ENCODE results near the gene INVS.
"Not testable (repeated sequence)": the region's sequence is repeated elsewhere in the genome, so short reads cannot be mapped to it uniquely, and the experiment has no call there.

The INVS gene

GRCh38 chr9:100322954-100323536 is 224.0 kb downstream of the INVS start:
- no peak for DNase-seq (ENCODE audit: low read depth)

- DNase-seq (ENCODE audit: low read depth): no peak
These were observed 225.7 kb downstream of the INVS start for GRCh38 chr9:100324594-100325200.

GRCh38 chr9:100338736-100339135 is 239.7 kb downstream of the INVS start:
- DNase-seq (ENCODE audit: low read depth): not testable (repeated sequence)

- no peak for DNase-seq (ENCODE audit: low read depth)
These were observed 241.2 kb downstream of the INVS start for GRCh38 chr9:100340224-100340623.

- DNase-seq (ENCODE audit: low read depth): no peak
These were observed 242.8 kb downstream of the INVS start for GRCh38 chr9:100341889-100342288.

- DNase-seq (ENCODE audit: low read depth): no peak
These were observed 247.8 kb downstream of the INVS start for GRCh38 chr9:100346836-100347235.

- DNase-seq (ENCODE audit: low read depth): no peak
These were observed 251.1 kb downstream of the INVS start for GRCh38 chr9:100350188-100350587.

Data from T follicular helper cell (primary cell).